ENCODE measurements around the gene ALDH1L1. TPM values are rescaled to one million over a fixed set of nuclear protein-coding genes. Genes with fewer than 3 reads are reported as not detected.
"Not testable (repeated sequence)": the region's sequence is repeated elsewhere in the genome, so short reads cannot be mapped to it uniquely, and the experiment has no call there.

Gene ALDH1L1
- total and polyA plus RNA-seq, 9 donors = 8.3 to 85.5 (median 45.1) TPM

DNA sequence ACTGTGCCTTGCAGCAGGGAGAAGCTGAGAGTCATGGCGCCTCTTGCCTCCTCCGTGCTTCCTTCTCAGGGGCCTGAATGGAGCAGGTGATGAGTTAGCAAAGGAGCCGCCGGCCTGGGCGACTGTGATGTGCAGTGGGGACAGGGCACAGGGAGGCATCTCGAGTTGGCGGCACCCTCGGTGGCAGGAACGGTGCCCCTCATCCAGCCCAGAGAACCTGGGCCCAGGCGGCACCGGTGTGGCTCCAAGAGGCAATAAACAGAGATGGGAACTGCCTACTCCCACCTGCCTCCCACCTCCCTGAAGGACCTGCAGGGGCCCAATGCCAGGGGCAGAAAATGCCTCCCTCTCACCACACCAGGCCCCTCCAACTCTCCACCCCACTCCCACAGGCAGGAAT lies 102.6 kb downstream of the ALDH1L1 start:
- WGBS, 3 donors = 93 to 97% (median 96%) methylated on average over 11 of the region's 11 CpGs
- no peak for DNase-seq
- Histone ChIP-seq H3K9me3 (no peaks in the 10 kb centered on the region), H3K27me3 (no peaks in the 10 kb centered on the region), H3K4me3 (no peak overlapping the region), H3K36me3 (peaks cover 3% of the 10 kb centered on the region), H3K27ac (no peak overlapping the region), H3K4me1 (ENCODE audit: insufficient read depth) (peaks cover 4% of the 10 kb centered on the region)
- intact Hi-C loops (cut with DNase I) = no loop called here
- no peak for TF ChIP-seq CTCF (IDR thresholded peaks at IDR 0.05)
- no peak for TF ChIP-seq POLR2A (IDR thresholded peaks at IDR 0.05)
- TF ChIP-seq EP300 (IDR thresholded peaks at IDR 0.05) = no peak

DNA sequence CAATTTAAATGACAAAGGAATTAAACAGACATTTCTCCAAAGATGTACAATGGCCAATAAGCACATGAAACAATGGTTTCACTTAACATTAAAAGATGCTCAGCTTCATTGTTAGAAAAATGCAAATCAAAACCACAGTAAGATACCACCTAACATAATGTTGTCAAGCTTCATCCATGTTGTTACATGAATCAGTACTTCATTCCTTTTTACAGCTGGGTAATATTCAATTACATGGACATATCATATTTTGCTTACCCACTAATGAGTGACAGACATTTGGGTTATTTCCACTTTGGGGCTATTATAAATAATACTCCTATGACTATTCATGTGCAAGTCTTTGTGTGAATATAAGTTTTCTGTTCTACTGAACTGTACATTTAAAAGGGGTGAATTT lies 104.2 kb downstream of the ALDH1L1 start:
- H3K4me1 ChIP-seq (ENCODE audit: insufficient read depth) = no peaks in the 10 kb centered on the region
- no peaks in the 10 kb centered on the region for H3K9me3 ChIP-seq
- no peak overlapping the region for H3K27ac ChIP-seq
- no peak for DNase-seq
- intact Hi-C loops (cut with DNase I) = no loop called here
- TF ChIP-seq POLR2A (IDR thresholded peaks at IDR 0.05) (no peak), CTCF (IDR thresholded peaks at IDR 0.05) (no peak), EP300 (IDR thresholded peaks at IDR 0.05) (no peak)
- H3K27me3 ChIP-seq = peaks cover 2% of the 10 kb centered on the region
- H3K4me3 ChIP-seq = no peak overlapping the region
- peaks cover 3% of the 10 kb centered on the region for H3K36me3 ChIP-seq

DNA sequence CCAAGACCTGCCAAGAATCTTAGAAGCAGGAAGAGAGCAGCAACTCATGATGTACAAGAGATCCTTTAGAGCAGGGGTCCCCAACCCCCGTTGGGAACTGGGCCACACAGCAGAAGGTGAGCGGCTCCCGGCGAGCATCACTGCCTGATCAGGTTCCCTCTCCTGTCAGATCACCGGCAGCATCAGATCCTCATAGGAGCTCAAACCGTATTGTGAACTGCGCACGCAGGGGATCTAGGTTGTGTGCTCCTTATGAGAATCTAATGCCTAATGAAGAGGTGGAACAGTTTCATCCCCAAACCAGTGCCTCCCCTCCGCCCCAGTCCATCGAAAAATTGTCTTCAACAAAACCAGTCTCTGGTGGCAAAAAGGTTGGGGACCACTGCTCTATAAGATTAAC lies 110.2 kb downstream of the ALDH1L1 start:
- intact Hi-C loops (cut with DNase I) = no loop called here
- Histone ChIP-seq H3K27ac (no peak overlapping the region), H3K36me3 (no peaks in the 10 kb centered on the region), H3K9me3 (no peaks in the 10 kb centered on the region), H3K4me3 (no peak overlapping the region), H3K4me1 (ENCODE audit: insufficient read depth) (no peaks in the 10 kb centered on the region), H3K27me3 (peaks cover 2% of the 10 kb centered on the region)
- 77 to 92% (median 89%) methylated on average over 10 of the region's 10 CpGs for WGBS, 3 donors
- TF ChIP-seq CTCF (IDR thresholded peaks at IDR 0.05) = no peak
- DNase-seq = no peak

DNA sequence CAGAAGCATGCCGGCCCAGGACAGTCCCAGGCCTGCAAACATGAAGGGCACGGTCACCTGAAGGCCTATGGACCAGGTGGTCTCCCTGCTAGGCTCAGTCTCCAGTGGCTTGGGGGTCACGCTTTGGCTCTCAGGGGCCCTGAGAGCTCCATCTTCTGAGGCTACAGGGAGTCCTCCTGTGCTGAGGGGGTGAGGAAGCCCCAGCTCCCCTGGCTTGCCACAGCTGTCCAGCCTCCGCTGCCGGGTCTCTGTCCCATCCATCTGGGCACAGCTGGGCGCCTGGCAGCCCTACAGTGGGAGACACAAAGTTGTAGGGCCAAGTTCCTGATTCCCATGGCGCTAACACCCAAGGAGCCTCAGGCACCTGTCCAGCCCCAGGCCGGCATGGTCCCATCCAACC lies 112.4 kb downstream of the ALDH1L1 start:
- WGBS, 3 donors = 94 to 97% (median 95%) methylated on average over 8 of the region's 8 CpGs
- peaks cover 2% of the 10 kb centered on the region for H3K27me3 ChIP-seq

GRCh38 chr3:126066676-126067075 lies 113.7 kb downstream of the ALDH1L1 start:
- H3K4me1 ChIP-seq (ENCODE audit: insufficient read depth); DNase-seq; H3K27me3 ChIP-seq; H3K4me3 ChIP-seq; H3K9me3 ChIP-seq; H3K36me3 ChIP-seq; H3K27ac ChIP-seq: not testable (repeated sequence)
- 76 to 83% (median 81%) methylated on average over 6 of the region's 6 CpGs for WGBS, 3 donors
- intact Hi-C loops (cut with DNase I) = loop anchor here in 1 of 4 donors (10.0 kb wide), 1 partner anchor 1032 kb away; no protein-coding TSS in a partner anchor

More for the DNA sequence above, 112.4 kb downstream of the ALDH1L1 start:
- TF ChIP-seq CTCF (IDR thresholded peaks at IDR 0.05) = no peak
- no peak for TF ChIP-seq EP300 (IDR thresholded peaks at IDR 0.05)
- TF ChIP-seq POLR2A (IDR thresholded peaks at IDR 0.05) = no peak
- intact Hi-C loops (cut with DNase I) = loop anchor here in 1 of 4 donors (10.0 kb wide), 1 partner anchor 1033 kb away; no protein-coding TSS in a partner anchor
- DNase-seq = no peak
- no peaks in the 10 kb centered on the region for H3K4me1 ChIP-seq (ENCODE audit: insufficient read depth)
- no peaks in the 10 kb centered on the region for H3K36me3 ChIP-seq
- H3K9me3 ChIP-seq = no peaks in the 10 kb centered on the region
- no peak overlapping the region for H3K4me3 ChIP-seq
- no peak overlapping the region for H3K27ac ChIP-seq

Data from ovary (tissue), 9 donors.